Stimulated activated naive B cell treated with anti-CD40 and anti-IgM and Interleukin-4, amounts not matched to agents 10 μg/mL and 1 μg/mL and 100 μg/mL, for 72 hours (primary cell): ENCODE measurements around the gene SUGCT.

Experiments used
- ATAC-seq, 2 donors: fragments of 150-1000 bp; cut with Tn5 transposase; replicated peaks; 2 replicates each; pipeline ENCODE4 v1.10.0; 2021; ENCODE audit warnings: moderate library complexity in 1 of 2
- DNase-seq: peaks from one replicate; pipeline ENCODE4 v3.0.0; 2021
- H3K27ac Mint-ChIP-seq: one replicate; pipeline ENCODE4 v1.8.0; 2022; ENCODE audit warnings: mild to moderate bottlenecking, mixed read lengths
- H3K27me3 Mint-ChIP-seq, 2 donors: one replicate each; pipeline ENCODE4 v1.8.0; 2022; ENCODE audit warnings: mixed read lengths in 2 of 2
- H3K36me3 Mint-ChIP-seq, 2 donors: one replicate each; pipeline ENCODE4 v1.8.0; 2022; ENCODE audit warnings: mixed read lengths in 2 of 2, mild to moderate bottlenecking in 1 of 2
- H3K4me1 Mint-ChIP-seq, 2 donors: one replicate each; pipeline ENCODE4 v1.8.0; 2022; ENCODE audit warnings: mixed read lengths in 2 of 2, mild to moderate bottlenecking in 1 of 2
- H3K4me3 Mint-ChIP-seq, 2 donors: one replicate each; pipeline ENCODE4 v1.8.0; 2022; ENCODE audit warnings: mild to moderate bottlenecking in 2 of 2, mixed read lengths in 2 of 2, moderate library complexity in 1 of 2
- H3K9me3 Mint-ChIP-seq, 2 donors: one replicate each; pipeline ENCODE4 v1.8.0; 2022; ENCODE audit warnings: mixed read lengths in 2 of 2, mild to moderate bottlenecking in 1 of 2

The SUGCT gene

GRCh38 chr7:40706829-40707228 is 572.0 kb downstream of the SUGCT start:
- H3K36me3 Mint-ChIP-seq, result no peaks in the 10 kb centered on the region
- H3K9me3 Mint-ChIP-seq, result no peaks in the 10 kb centered on the region
- DNase-seq (no peak), ATAC-seq (no peak)
- H3K4me1 Mint-ChIP-seq, result no peaks in the 10 kb centered on the region
- H3K4me3 Mint-ChIP-seq, result no peak overlapping the region
- H3K27me3 Mint-ChIP-seq, result no peaks in the 10 kb centered on the region
- no peak overlapping the region for H3K27ac Mint-ChIP-seq

- Mint-ChIP-seq H3K4me1 (no peaks in the 10 kb centered on the region), H3K4me3 (no peak overlapping the region), H3K36me3 (no peaks in the 10 kb centered on the region), H3K27me3 (no peaks in the 10 kb centered on the region), H3K9me3 (no peaks in the 10 kb centered on the region), H3K27ac (no peak overlapping the region)
- ATAC-seq (no peak), DNase-seq (no peak)
These were observed 574.5 kb downstream of the SUGCT start for GRCh38 chr7:40709062-40709964.

- Mint-ChIP-seq H3K36me3 (no peaks in the 10 kb centered on the region), H3K9me3 (no peaks in the 10 kb centered on the region), H3K4me1 (no peaks in the 10 kb centered on the region), H3K27ac (no peak overlapping the region), H3K4me3 (no peak overlapping the region), H3K27me3 (peaks cover 0 to 10% of the 10 kb centered on the region in 2 donors)
- no peak for ATAC-seq
- DNase-seq, result no peak
These were observed 576.9 kb downstream of the SUGCT start for GRCh38 chr7:40711706-40712105.

- Mint-ChIP-seq H3K27me3 (peaks cover 0 to 10% of the 10 kb centered on the region in 2 donors), H3K4me3 (no peak overlapping the region), H3K27ac (no peak overlapping the region), H3K4me1 (no peaks in the 10 kb centered on the region), H3K9me3 (no peaks in the 10 kb centered on the region), H3K36me3 (no peaks in the 10 kb centered on the region)
- ATAC-seq (no peak), DNase-seq (no peak)
These were observed 579.7 kb downstream of the SUGCT start for GRCh38 chr7:40714363-40715052.

- no peak overlapping the region for H3K4me3 Mint-ChIP-seq
These were observed 580.2 kb downstream of the SUGCT start for GRCh38 chr7:40715053-40715430.

GRCh38 chr7:40716052-40716451 is 581.2 kb downstream of the SUGCT start:
- DNase-seq (no peak), ATAC-seq (no peak)
- Mint-ChIP-seq H3K36me3 (no peaks in the 10 kb centered on the region), H3K27me3 (peaks cover 0 to 10% of the 10 kb centered on the region in 2 donors), H3K9me3 (no peaks in the 10 kb centered on the region), H3K27ac (no peak overlapping the region), H3K4me1 (no peaks in the 10 kb centered on the region), H3K4me3 (no peak overlapping the region)

More at GRCh38 chr7:40715053-40715430, 580.2 kb downstream of the SUGCT start:
- Mint-ChIP-seq H3K9me3 (no peaks in the 10 kb centered on the region), H3K4me1 (no peaks in the 10 kb centered on the region), H3K27me3 (peaks cover 0 to 10% of the 10 kb centered on the region in 2 donors), H3K27ac (no peak overlapping the region), H3K36me3 (no peaks in the 10 kb centered on the region)
- DNase-seq (no peak), ATAC-seq (no peak)

GRCh38 chr7:40717242-40717641 is 582.4 kb downstream of the SUGCT start:
- Mint-ChIP-seq H3K4me3 (no peak overlapping the region), H3K9me3 (no peaks in the 10 kb centered on the region), H3K27ac (no peak overlapping the region), H3K4me1 (no peaks in the 10 kb centered on the region), H3K36me3 (no peaks in the 10 kb centered on the region), H3K27me3 (peaks cover 0 to 10% of the 10 kb centered on the region in 2 donors)
- ATAC-seq (peak; percentile 82 to 92), DNase-seq (peak; percentile 21)

- ATAC-seq, result no peak
- H3K9me3 Mint-ChIP-seq, result no peaks in the 10 kb centered on the region
- no peak for DNase-seq
- no peaks in the 10 kb centered on the region for H3K36me3 Mint-ChIP-seq
- no peaks in the 10 kb centered on the region for H3K4me1 Mint-ChIP-seq
- no peak overlapping the region for H3K27ac Mint-ChIP-seq
- H3K4me3 Mint-ChIP-seq, result no peak overlapping the region
- H3K27me3 Mint-ChIP-seq, result peaks cover 0 to 5% of the 10 kb centered on the region in 2 donors
These were observed 585.6 kb downstream of the SUGCT start for GRCh38 chr7:40720416-40720815.

- no peak for ATAC-seq
- H3K9me3 Mint-ChIP-seq, result no peaks in the 10 kb centered on the region
- H3K4me3 Mint-ChIP-seq, result no peak overlapping the region
- peaks cover 0 to under 1% of the 10 kb centered on the region in 2 donors for H3K27me3 Mint-ChIP-seq
- H3K36me3 Mint-ChIP-seq, result no peaks in the 10 kb centered on the region
- no peaks in the 10 kb centered on the region for H3K4me1 Mint-ChIP-seq
- no peak for DNase-seq
- H3K27ac Mint-ChIP-seq, result no peak overlapping the region
These were observed 586.6 kb downstream of the SUGCT start for GRCh38 chr7:40721342-40721949.

- no peak for ATAC-seq
- H3K9me3 Mint-ChIP-seq, result no peaks in the 10 kb centered on the region
- H3K36me3 Mint-ChIP-seq, result no peaks in the 10 kb centered on the region
- no peaks in the 10 kb centered on the region for H3K4me1 Mint-ChIP-seq
- no peak for DNase-seq
- no peak overlapping the region for H3K27ac Mint-ChIP-seq
- H3K27me3 Mint-ChIP-seq, result peaks cover 0 to 3% of the 10 kb centered on the region in 2 donors
- no peak overlapping the region for H3K4me3 Mint-ChIP-seq
These were observed 587.4 kb downstream of the SUGCT start for GRCh38 chr7:40722242-40722641.

GRCh38 chr7:40723829-40724228 is 589.0 kb downstream of the SUGCT start:
- no peak for ATAC-seq
- DNase-seq, result no peak
- Mint-ChIP-seq H3K4me3 (no peak overlapping the region), H3K27me3 (peaks cover 0 to 3% of the 10 kb centered on the region in 2 donors), H3K36me3 (no peaks in the 10 kb centered on the region), H3K4me1 (no peaks in the 10 kb centered on the region), H3K9me3 (no peaks in the 10 kb centered on the region), H3K27ac (no peak overlapping the region)

- H3K27ac Mint-ChIP-seq, result no peak overlapping the region
- H3K4me3 Mint-ChIP-seq, result no peak overlapping the region
- H3K4me1 Mint-ChIP-seq, result no peaks in the 10 kb centered on the region
- no peak for DNase-seq
- no peak for ATAC-seq
- no peaks in the 10 kb centered on the region for H3K9me3 Mint-ChIP-seq
- peaks cover 0 to 3% of the 10 kb centered on the region in 2 donors for H3K27me3 Mint-ChIP-seq
- H3K36me3 Mint-ChIP-seq, result no peaks in the 10 kb centered on the region
These were observed 591.8 kb downstream of the SUGCT start for GRCh38 chr7:40726559-40726958.

GRCh38 chr7:40733114-40733513 is 598.3 kb downstream of the SUGCT start:
- Mint-ChIP-seq H3K27ac (no peak overlapping the region), H3K4me3 (no peak overlapping the region), H3K27me3 (no peaks in the 10 kb centered on the region), H3K9me3 (peaks cover 4 to 8% of the 10 kb centered on the region in 2 donors), H3K4me1 (peaks cover 0 to 3% of the 10 kb centered on the region in 2 donors), H3K36me3 (no peaks in the 10 kb centered on the region)
- ATAC-seq, result no peak
- DNase-seq, result no peak

- Mint-ChIP-seq H3K9me3 (peaks cover 4 to 8% of the 10 kb centered on the region in 2 donors), H3K4me3 (no peak overlapping the region), H3K36me3 (no peaks in the 10 kb centered on the region), H3K4me1 (peaks cover 0 to 3% of the 10 kb centered on the region in 2 donors), H3K27ac (no peak overlapping the region), H3K27me3 (no peaks in the 10 kb centered on the region)
- ATAC-seq (no peak), DNase-seq (no peak)
These were observed 598.8 kb downstream of the SUGCT start for GRCh38 chr7:40733578-40733977.
